ENCODE results near the gene FARSA. TPM values are rescaled to one million over a fixed set of nuclear protein-coding genes. Genes with fewer than 3 reads are reported as not detected.
"Not testable (repeated sequence)": the region's sequence is repeated elsewhere in the genome, so short reads cannot be mapped to it uniquely, and the experiment has no call there.

Gene FARSA
- polyA plus RNA-seq, 2 of the 4 experiments (the other 2 are of a cell fraction) = 18.1 to 58.7 TPM

DNA sequence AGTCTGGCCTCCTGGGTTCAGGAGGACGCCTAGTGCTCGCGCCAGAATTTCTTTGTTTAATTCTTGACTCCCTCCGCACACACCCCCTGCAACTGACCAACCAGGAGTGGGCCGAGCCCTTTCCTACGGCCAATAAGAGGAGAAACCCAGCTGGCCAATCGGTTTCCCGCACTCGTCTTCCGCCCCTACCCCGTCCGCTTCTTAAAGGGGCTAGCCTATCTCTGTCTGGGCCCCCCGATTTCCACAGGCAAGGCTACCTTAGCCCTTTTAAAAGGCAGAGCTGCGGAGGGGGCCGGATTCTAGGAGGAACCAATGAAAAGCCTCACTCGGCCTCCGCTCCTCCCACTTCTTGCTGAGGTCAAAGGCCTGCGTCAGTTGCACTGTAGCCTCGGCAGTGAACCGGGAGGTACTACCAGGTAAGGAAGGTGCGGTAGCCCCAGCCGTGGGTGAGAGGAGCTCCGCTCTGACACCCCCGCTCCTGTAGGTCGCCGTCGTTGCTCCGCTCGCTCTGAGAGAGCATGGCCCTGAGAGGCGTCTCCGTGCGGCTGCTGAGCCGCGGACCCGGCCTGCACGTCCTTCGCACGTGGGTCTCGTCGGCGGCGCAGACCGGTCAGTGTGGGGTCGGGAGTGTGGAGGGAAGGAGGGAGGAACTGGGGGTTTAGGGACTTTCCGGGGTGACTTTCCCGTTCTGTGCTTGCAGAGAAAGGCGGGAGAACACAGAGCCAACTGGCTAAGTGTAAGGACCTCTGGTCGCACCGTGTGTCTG, 42.5 kb downstream of the FARSA start, which contains the start of gene GCDH:
GCDH (plus strand) TSS at position 374 of the 766 bp plus-strand sequence; CDS start at position 519, 145 bp downstream.
- peak within 1 kb of the TSS; percentile 94 for H3K4me2 ChIP-seq
- ChIA-PET CTCF (interaction anchor here (0.6 to 1.5 kb wide), 5 partner anchors 9 to 1596 kb away, joined by 3 to 6 read pairs (median 4); partner anchors contain the start of gene DNASE2), POLR2A (interaction anchor here (0.6 to 1.8 kb wide), 5 partner anchors 9 to 54 kb away, joined by 3 to 8 read pairs (median 3); partner anchors contain the start of genes DNASE2, FARSA and SYCE2)
- DNase-seq (ENCODE audit: low read depth in 1 of 2, low spot score in 1 of 2) (peak; percentile 93 to 97), FAIRE-seq (no peak), ATAC-seq (peak; percentile 97)
- 3% methylated on average over 36 of the region's 49 CpGs for WGBS (ENCODE audit: missing lambda C conversion rate)
- peaks cover 3% of the 10 kb centered on the region; the same call in 1 of the 3 replicates for H3K4me1 ChIP-seq
- H3K27ac ChIP-seq = peak within 1 kb of the TSS; percentile 49 to 79; a peak in 4 of 6 replicates
- H3K4me3 ChIP-seq = peak within 1 kb of the TSS; percentile 93
- TF ChIP-seq MAZ (IDR thresholded peaks at IDR 0.05; ENCODE audit: borderline replicate concordance, low read depth, low read length) (peak; percentile 83; the same call in 1 of the 2 replicates), KDM5A (IDR thresholded peaks at IDR 0.05) (peak; percentile 79), PHF8 (IDR thresholded peaks at IDR 0.05; ENCODE audit: borderline replicate concordance, low read depth) (peak; percentile 45; the same call in 1 of the 2 replicates), HOXB13 (CRISPR knock-in tag; IDR thresholded peaks at IDR 0.05; ENCODE audit: low read depth) (no peak), JUN (IDR thresholded peaks at IDR 0.05) (peak; percentile 43 to 80; a peak in 4 of 5 replicates), POLR2A (IDR thresholded peaks at IDR 0.05; ENCODE audit: low read length) (peak; percentile 46), GATA3 (IDR thresholded peaks at IDR 0.05; ENCODE audit: borderline replicate concordance) (no peak)
- TF ChIP-seq, protein P1, sequence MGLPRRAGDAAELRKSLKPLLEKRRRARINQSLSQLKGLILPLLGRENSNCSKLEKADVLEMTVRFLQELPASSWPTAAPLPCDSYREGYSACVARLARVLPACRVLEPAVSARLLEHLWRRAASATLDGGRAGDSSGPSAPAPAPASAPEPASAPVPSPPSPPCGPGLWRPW (IDR thresholded peaks at IDR 0.05) = no peak
- TF ChIP-seq, protein P2, sequence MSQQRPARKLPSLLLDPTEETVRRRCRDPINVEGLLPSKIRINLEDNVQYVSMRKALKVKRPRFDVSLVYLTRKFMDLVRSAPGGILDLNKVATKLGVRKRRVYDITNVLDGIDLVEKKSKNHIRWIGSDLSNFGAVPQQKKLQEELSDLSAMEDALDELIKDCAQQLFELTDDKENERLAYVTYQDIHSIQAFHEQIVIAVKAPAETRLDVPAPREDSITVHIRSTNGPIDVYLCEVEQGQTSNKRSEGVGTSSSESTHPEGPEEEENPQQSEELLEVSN (IDR thresholded peaks at IDR 0.05; ENCODE audit: borderline replicate concordance, low read depth) = peak; percentile 79
- TF ChIP-seq, protein P3, sequence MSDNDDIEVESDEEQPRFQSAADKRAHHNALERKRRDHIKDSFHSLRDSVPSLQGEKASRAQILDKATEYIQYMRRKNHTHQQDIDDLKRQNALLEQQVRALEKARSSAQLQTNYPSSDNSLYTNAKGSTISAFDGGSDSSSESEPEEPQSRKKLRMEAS (IDR thresholded peaks at IDR 0.05) = peak; percentile 82
- H3K9me3 ChIP-seq = no peaks in the 10 kb centered on the region

DNA sequence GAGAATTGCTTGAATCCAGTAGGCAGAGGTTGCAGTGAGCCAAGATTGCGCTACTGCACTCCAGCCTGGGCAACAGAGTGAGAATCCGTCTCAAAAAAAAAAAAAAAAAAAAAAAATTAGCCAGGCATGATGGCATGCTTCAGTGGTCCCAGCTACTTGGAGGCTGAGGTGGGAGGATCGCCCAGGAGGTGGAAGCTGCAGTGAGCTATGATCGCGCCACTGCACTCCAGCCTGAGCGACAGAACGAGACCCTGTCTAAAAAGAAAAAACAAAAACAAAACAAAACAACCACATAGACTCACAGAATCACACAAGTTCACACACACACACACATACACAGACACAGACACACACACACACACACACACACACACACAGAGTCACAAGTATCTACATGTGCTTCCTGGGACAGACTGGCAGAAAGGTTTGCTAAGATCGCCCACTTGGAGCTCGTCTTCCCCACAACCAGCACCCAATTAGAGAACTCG, 43.2 kb downstream of the FARSA start:
- H3K4me1 ChIP-seq; H3K27ac ChIP-seq; H3K9me3 ChIP-seq; FAIRE-seq; DNase-seq (ENCODE audit: low read depth in 1 of 2, low spot score in 1 of 2); H3K4me3 ChIP-seq: not testable (repeated sequence)
- ATAC-seq = 0 out of 6 replicates have a peak, but pooled peaks of 1 of the 2 experiments have one; percentile 1
- WGBS (ENCODE audit: missing lambda C conversion rate) = 50% methylated on average over 10 of the region's 10 CpGs
- POLR2A ChIA-PET = interaction anchor here (0.6 to 1.8 kb wide), 3 partner anchors 9 to 54 kb away, joined by 3 to 8 read pairs (median 6); partner anchors contain the start of gene DNASE2
- CTCF ChIA-PET = interaction anchor here (0.8 to 1.5 kb wide), 4 partner anchors 9 to 130 kb away, joined by 3 to 6 read pairs (median 4); partner anchors contain the start of gene DNASE2
- H3K4me2 ChIP-seq = peak overlapping the region; percentile 94

DNA sequence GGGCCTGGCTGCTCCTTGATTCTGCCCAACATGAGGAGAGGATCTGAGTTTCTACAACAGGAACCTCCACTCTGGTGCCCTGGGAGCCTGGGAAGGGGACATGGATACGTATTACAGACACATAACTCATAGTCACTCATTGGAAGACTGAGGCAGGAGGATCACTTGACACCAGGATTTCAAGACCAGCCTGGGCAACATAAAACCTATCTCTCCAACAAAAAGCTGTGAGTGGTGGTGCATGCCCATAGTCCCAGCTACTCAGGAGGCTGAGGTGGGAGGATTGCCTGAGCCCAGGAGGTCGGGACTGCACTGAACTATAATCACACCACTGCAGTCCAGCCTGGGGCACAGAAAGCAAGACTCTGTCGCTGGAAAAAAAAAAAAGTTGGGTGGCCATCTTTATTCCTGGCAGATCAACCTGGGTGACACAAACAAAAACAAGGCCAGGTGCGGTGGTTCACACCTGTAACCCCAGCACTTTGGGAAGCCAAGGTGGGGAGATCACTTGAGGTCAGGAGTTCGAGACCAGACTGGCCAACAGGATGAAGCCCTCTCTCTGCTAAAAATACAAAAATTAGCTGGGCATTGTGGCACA, 45.4 kb downstream of the FARSA start:
- no peak for DNase-seq (ENCODE audit: low read depth in 1 of 2, low spot score in 1 of 2)
- WGBS (ENCODE audit: missing lambda C conversion rate) = 47% methylated on average over 5 of the region's 5 CpGs
- ChIA-PET CTCF (interaction anchor here (0.6 to 0.7 kb wide), 2 partner anchors 27 to 92 kb away, joined by 3 read pairs; no protein-coding TSS in a partner anchor), POLR2A (no interaction called here)
- TF ChIP-seq JUN (IDR thresholded peaks at IDR 0.05) (no peak), KDM5A (IDR thresholded peaks at IDR 0.05) (no peak), FOSL2 (IDR thresholded peaks at IDR 0.05) (no peak), FOSL2 (CRISPR knock-in tag; IDR thresholded peaks at IDR 0.05) (no peak), RFX5 (IDR thresholded peaks at IDR 0.05) (no peak)
- TF ChIP-seq, protein P1 (IDR thresholded peaks at IDR 0.05) = no peak
- TF ChIP-seq, protein P4, sequence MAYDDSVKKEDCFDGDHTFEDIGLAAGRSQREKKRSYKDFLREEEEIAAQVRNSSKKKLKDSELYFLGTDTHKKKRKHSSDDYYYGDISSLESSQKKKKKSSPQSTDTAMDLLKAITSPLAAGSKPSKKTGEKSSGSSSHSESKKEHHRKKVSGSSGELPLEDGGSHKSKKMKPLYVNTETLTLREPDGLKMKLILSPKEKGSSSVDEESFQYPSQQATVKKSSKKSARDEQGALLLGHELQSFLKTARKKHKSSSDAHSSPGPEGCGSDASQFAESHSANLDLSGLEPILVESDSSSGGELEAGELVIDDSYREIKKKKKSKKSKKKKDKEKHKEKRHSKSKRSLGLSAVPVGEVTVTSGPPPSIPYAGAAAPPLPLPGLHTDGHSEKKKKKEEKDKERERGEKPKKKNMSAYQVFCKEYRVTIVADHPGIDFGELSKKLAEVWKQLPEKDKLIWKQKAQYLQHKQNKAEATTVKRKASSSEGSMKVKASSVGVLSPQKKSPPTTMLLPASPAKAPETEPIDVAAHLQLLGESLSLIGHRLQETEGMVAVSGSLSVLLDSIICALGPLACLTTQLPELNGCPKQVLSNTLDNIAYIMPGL (CRISPR knock-in tag; IDR thresholded peaks at IDR 0.05; ENCODE audit: borderline replicate concordance) = no peak
- H3K9me3 ChIP-seq = peaks cover 9% of the 10 kb centered on the region; the same call in 2 of the 3 replicates
- no peak for FAIRE-seq
- no peak overlapping the region for H3K4me2 ChIP-seq
- H3K27ac ChIP-seq = no peak overlapping the region
- H3K4me1 ChIP-seq = peaks cover 3% of the 10 kb centered on the region; the same call in 1 of the 3 replicates
- no peak for ATAC-seq
- no peak overlapping the region for H3K4me3 ChIP-seq

Measured in A549 (cell line).